HG03457 (cell line): ENCODE results near the gene FUS.
"Not testable (repeated sequence)": the region's sequence is repeated elsewhere in the genome, so short reads cannot be mapped to it uniquely, and the experiment has no call there.

Source experiments
- ATAC-seq: cut with Tn5 transposase; IDR thresholded peaks from one replicate; pipeline ENCODE4 v1.9.1; 2021; ENCODE audit warnings: moderate number of reproducible peaks; ENCODE audit not compliant: unreplicated experiment

FUS gene

DNA sequence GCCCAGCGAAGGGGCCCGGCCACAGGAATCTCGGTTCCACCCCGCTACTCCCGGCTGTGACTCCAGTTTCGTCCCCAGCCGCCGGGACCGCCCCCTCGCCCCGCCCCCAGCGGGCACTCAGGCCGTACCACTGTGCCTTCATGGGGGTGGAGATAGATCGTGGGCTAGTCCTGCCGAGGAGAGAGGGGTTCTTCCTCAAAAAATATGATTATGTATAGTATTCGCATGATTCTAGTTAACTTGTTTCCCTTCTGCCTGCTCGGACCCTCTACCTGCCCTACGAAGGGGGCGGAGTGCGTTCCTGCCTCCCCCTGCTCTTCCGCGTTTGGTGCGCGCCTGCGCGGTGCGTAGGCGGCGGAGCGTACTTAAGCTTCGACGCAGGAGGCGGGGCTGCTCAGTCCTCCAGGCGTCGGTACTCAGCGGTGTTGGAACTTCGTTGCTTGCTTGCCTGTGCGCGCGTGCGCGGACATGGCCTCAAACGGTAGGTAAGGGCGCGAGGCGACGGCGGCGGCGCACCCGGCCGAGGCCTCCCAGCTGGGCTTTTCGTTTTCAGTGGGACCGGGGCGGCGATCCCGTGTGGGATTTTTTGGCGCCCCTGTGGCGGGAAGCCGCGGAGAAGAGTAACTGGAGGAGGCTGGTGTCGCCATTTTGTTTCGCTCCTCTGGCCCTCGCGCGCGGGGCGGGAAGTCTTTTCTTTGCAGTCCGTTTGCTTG is at the start of gene FUS:
FUS (plus strand) TSS at position 393 of the 713 bp plus-strand sequence; CDS start at position 469, 76 bp downstream.
- ATAC-seq = peak; percentile 45

GRCh38 chr16:31130336-31130891 is 49.5 kb upstream of the FUS start:
- no peak for ATAC-seq

GRCh38 chr16:31130899-31131298 is 49.0 kb upstream of the FUS start:
- no peak for ATAC-seq

GRCh38 chr16:31131416-31131815 is 48.5 kb upstream of the FUS start:
- ATAC-seq = no peak

DNA sequence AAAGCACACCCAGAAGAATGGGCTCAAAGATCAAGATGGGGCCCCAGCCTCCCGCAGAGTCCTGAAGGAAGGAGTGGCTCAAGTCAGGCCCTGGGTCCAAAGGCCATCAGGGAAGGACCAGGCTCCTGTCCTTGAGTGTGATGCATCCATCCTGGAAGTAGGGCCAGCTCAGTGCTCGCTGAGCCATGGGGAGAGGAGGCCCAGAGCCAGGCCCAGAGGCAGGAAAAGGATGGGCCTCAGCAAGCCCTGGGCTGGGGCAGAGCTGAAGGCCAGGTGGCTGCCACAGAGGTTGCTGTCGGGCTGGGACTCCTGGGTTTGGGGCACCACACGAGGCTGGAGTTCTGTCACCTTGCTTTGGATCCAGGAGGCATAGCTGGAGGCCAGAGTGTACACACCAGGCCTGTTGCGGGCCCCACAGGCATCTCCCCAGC is 48.1 kb upstream of the FUS start:
- no peak for ATAC-seq

DNA sequence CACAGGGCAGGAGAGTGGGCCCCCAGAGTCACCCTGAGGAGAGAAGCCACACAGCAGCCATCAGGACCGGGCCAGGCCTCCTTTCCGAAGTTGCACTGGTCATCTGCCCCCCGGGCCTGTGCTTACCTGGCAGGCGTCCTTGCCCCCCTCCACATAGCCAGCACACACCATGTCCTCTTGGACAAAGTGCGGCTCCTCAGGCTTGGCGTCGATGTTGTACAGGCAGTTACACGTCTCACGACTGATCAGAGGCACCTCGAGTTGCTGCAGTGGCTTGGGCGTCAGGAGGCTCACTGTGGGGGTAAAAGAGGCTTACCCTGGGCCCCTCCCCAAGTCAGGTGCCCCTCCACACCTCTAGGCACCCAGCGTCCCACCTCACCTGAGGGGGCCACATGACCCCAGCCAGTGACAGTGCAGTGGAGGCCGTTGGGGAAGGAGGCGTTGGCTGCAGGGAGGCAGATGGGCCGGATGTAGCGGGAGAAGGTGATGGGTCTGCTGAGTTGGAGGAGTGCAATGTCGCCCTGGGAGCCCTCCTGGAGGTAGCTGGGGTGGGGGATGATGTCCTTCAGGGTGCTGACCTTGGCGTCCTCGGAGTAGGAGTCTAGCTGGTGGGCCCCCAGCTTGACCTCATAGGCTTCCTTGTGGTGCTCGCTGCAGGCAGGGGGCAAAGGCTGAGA is 47.5 kb upstream of the FUS start:
- no peak for ATAC-seq

GRCh38 chr16:31133046-31133501 is 46.9 kb upstream of the FUS start:
- ATAC-seq = no peak

DNA sequence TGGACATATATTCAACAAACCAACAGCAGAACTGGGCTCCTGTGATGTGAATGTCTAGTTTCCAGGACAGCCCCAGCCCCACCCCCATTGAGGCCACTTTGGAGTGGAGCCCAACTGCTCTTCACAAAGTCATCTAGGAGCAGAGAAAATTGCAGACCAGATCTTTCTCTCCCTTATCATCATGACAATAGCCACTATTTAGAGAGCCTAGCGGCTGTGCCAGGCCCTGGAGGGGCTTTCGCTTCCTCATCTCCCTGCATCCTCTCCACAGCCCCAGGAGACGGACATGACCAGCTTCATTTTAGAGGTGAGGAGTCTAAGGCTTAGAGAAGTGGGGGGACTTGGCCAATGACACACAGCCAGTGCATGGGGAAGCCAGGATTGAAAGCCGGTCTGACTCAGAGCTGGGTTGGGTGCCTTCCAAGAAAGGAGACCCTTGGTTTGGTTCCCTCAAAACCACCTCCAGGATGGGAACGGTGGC is 45.8 kb upstream of the FUS start:
- no peak for ATAC-seq

DNA sequence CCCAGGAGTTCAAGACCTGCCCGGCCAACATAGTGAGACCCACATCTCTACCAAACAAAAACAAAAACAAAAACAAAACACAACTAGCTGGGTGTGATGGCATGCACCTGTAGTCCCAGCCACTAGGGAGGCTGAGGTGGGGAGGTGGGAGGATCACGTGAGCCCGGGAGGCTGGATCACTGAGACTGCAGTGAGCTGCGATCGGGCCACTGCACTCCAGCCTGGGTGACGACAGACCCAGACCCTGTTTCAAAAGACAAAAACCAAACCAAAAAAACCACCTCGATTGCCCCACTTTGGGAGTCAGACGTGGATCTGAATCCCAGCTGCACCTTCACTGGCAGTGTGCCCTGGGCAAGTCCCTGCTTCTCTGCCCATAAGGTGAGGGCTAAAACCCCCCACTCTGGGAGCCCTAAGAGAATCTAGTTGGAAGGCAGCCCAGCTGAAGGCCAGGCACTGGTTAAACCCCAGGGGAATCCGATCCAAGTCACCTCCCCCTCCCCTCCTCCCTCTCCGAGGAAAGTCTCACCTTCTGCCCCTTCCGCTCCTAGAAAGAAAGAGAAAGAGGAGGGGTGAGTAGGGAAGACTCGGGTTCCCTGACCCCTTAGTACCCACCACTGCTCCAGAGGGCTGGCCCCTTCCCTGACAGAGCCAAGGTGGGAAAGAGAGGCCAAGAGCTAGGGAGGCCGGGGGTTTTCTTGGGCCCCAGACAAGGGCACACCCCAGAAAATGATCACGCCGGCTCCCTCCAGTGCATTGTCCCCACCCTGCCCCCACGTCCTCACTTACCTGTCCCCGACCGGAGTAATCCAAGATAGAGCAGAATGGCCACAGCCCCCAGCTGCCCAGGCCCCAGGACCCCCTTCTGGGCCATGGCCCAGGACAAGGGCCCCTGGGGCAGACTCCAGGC is 45.1 kb upstream of the FUS start:
- ATAC-seq = no peak

- no peak for ATAC-seq
These were observed 44.2 kb upstream of the FUS start, which contains the start of gene PRSS8 for GRCh38 chr16:31135535-31136286. TSS of gene PRSS8 (minus strand) at chr16:31135727. CDS start at chr16:31135498, 229 bp downstream.

GRCh38 chr16:31136287-31136662 is 43.7 kb upstream of the FUS start:
- no peak for ATAC-seq

DNA sequence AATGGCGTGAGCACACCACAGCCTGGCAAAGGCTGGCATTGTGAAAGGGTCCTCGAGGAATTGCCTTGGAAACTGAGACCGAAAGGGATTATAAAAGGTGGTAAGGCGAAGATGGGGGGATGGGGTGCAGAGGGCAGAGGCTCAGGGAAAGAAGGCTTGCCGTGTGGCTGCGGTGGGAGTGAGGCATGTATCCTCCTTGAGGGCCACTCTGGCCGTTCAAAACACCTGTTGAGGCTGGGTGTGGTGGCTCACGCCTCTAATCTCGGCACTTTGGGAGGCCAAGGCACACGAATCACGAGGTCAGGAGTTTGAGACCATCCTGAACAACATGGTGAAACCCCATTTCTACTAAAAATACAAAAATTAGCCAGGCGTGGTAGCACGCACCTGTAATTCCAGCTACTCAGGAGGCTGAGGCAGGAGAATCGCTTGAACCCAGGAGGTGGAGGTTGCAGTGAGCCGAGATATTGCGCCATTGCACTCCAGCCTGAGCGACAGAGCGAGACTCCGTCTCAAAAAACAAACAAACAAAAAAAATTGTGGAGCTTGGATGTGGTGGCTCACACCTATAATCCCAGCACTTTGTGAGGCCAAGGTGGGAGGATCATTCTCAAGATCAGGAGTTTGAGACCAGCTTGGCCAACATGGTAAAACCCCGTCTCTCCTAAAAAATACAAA is 43.0 kb upstream of the FUS start:
- ATAC-seq = not testable (repeated sequence)

GRCh38 chr16:31138621-31139578 is 41.0 kb upstream of the FUS start:
- no peak for ATAC-seq

GRCh38 chr16:31141071-31141469 is 38.9 kb upstream of the FUS start:
- not testable (repeated sequence) for ATAC-seq

- no peak for ATAC-seq
These were observed 38.3 kb upstream of the FUS start for GRCh38 chr16:31141489-31142108.

- ATAC-seq = peak; percentile 86
These were observed 37.6 kb upstream of the FUS start for GRCh38 chr16:31142109-31143010.
